NCI-H146 (cell line): ENCODE measurements around the gene PPP3CB.

Experiments
- DNase-seq: peaks from one replicate; lab custom pipeline; 2025; lab: John Stamatoyannopoulos, UW

Gene PPP3CB

GRCh38 chr10:73480158-73480557 is 15.7 kb downstream of the PPP3CB start:
- DNase-seq = no peak

- no peak for DNase-seq
These were observed 17.2 kb downstream of the PPP3CB start for GRCh38 chr10:73478636-73479035.

GRCh38 chr10:73471226-73471625 is 24.6 kb downstream of the PPP3CB start:
- no peak for DNase-seq

DNA sequence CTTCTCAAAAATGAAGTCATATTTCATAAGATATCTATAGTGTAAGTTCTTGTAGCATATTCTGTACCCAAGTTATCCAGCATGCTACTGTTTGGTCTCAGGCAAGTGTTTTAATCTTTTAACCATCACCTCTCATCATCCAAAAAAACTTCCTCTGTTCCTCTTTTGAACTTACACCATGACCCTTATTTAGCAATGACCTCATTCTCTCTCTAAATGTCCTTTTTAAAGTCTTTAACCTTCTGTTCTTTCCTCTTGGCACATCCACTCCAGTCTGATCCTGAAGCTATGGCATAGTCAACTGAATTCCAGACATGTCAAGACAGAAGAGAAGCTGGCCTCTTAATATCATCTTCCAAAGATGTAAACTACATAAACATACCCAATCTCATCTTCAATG is 26.2 kb downstream of the PPP3CB start:
- no peak for DNase-seq

GRCh38 chr10:73467206-73467605 is 28.6 kb downstream of the PPP3CB start:
- no peak for DNase-seq

DNA sequence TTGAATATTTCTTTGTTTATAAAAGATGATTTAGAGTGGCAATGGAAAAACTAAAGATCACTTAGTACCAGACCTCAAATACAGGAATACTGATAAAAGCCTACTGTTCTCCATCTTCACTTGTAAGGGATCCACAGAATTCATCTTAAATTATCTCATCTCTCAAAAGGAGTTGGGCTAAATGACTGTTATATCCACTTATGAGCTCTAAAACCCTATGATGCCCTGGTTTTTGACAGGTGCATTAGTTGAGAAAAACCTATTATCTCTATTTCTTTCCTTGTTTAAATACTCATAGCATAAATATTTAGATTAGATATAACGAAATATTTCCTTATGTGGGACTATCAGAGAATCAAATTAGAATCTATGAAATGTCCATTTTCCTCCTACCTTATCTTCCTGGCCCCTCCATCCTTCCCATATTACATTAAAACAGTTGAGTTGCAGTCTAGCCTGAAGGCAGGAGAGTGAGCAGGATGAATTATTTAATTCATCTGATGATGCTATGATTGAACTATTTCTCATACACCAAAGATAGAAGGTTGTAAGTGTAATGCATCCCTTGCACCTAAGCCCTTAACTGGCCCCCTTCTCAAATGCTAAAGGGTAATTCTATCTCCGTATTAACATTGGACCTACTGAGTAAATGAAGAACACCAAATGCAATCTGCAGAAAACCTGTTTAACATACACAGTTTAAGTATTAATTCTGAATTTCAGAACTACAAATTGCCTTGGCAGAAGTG is 29.7 kb downstream of the PPP3CB start:
- no peak for DNase-seq

DNA sequence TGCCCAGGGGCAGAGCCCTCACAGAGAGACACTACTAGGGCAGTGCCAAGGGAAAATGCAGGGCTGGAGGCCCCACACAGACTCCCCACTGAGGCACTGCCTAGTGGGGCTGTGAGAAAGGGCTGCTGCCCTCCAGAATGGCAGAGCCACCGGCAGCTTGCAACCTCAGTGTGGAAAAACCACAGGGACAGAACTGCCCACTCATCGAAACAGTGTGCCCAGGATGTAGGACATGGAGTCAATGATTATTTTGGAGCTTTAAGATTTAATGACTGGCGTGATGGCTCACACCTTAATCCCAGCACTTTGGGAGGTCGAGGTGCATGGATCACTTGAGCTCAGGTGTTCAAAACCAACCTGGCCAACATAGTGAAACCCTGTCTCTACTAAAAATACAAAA is 34.9 kb downstream of the PPP3CB start:
- DNase-seq = no peak

DNA sequence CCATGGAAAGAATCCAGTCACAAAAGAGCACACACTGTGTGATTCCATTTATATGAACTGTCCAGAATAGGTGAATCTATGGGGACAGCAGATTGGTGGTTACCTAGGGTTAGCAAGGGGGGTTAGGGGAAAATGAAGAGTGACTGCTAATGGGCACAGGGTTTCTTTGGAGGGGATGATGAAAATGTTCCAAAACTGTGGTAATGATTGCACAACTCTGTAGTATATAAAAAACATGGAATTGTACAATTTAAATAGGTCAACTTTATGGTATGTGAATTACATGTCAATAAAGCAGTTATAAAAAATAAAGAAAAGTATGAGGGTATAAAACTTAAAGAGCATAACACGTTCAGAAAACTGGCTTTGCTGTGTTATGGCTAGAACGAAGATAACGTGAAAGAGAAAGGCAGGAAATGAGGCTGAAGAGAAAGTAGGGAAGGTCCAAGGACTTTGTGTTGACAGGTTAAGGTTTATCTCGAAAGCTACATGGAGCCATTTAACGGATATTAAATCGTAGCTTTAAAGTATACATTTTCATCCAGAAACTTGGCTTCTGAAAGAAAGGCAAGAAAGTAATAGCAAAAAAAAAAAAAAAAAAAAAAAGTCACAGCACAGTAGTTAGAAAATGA is 36.0 kb downstream of the PPP3CB start:
- DNase-seq = no peak

GRCh38 chr10:73456187-73456890 is 39.5 kb downstream of the PPP3CB start:
- DNase-seq = no peak

DNA sequence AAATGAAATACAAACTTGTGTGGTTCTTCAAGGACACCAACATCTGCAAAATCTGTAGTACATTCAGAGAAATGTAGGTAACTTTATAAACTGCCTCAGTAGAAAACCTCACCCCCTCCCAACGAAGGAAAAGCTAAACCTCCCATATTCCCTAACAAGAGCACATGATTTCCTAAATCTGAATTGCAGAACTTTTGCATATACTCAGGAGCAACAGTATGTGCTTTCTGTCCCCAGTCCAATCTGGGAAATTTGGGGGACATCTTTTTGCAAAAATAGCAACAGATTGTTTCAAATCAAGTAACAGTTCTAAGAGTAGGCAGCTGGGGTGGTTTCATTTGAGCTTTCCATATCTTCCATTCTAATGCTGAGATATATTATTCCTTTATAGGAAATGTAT is 46.7 kb downstream of the PPP3CB start:
- DNase-seq = no peak

DNA sequence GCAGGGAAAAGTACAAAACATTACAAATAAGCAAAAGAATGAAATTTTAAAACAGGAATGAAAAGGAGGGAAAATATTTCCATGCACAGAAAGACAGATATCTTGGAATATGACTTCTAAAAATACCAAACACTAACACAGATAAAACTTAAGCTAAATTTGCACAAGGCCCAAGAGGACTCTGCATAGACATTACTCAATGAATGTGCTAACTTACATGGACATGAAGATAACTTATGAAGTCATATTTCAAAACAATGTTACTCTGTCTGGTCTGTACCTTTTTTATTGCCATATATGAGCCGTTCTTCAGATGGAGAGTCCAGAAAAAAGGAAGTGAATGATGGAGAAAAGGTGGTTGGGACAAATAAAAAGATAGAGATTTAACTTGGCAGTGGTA is 47.4 kb downstream of the PPP3CB start:
- no peak for DNase-seq

DNA sequence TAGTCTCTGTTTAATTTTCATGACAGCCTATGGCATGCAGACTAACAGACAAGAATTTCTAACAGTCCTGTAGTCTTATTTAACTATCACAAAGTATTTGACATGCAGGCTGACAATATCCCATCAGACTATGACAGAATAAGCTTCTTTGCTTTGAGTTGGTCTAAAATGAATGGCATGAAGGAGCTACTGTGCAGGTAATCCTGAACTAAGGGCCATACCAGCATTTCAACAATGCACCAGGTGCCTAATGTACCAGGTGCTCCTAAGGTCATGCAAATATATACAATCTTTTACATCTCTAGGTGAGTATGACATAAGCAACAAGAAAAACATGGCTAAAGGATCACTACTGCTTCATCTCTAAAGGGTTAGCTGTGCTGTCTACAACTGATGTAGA is 48.9 kb downstream of the PPP3CB start:
- DNase-seq = no peak

DNA sequence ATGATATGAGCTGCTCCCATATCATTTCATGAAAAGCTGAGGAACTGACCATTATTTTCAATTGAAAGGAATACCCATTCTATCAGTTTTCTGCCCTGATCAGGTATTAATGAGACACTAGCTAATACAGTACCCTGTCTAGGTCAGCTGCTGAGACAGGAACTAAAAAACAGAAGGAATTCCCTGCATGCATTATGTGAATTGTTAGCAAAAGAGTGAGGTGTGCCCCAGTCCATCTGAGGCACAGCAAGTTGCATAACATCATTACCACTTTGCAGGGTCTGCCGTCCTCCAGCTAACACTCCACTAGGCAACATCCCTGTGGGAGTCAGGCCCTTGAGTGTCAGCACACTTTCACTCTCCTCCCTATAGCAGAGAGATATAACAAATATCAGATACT is 51.4 kb downstream of the PPP3CB start:
- no peak for DNase-seq

GRCh38 chr10:73439605-73440312 is 56.1 kb downstream of the PPP3CB start:
- peak; percentile 5 for DNase-seq

- no peak for DNase-seq
These were observed 56.8 kb downstream of the PPP3CB start for GRCh38 chr10:73439055-73439454.

GRCh38 chr10:73433538-73433867 is 62.3 kb downstream of the PPP3CB start, which contains the start of gene MSS51:
MSS51 (minus strand) TSS chr10:73433561; CDS start chr10:73428284, 5,277 bp downstream.
- peak; percentile 81 for DNase-seq

DNA sequence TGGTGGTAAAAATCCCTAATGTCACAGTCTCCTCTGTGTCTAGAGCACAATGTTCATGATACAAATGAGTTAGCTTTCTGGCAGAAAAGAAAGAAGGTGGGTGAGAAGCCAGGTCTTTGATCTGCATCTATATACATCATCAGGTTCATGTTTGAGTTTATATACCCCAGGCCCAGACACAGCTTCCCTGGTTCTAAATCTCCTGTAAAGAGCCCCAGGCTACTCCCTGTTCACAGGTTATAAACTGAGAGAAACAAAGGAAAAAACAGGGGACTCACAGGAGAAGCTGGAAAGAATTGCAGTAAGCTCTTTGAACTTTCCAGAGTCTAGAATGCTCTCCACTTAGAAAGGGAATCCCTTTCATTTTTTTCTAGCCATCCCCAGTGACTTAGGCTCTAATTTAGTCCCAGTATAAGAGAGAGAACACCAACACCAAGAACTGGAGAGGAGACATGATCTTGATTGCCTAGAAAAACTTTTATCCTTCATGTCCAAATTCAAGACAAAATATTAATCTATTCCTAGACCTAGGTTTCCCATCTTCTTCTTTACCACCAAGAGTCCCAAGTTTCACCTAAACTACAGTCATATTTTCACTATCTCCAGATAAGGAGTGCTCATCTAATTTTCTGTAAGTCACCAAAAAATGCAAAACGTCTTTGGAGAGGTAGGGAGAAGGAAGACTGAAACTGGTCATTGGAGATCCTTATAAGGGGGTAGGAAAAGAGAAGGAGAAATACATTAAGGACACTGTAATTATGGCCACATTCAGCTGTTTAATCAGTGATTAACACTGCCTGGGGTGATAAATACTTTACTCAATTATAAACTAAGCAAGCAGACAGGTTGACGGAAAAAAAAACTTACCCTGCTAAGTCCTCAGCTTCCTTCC is 62.9 kb downstream of the PPP3CB start:
- DNase-seq = peak; percentile 81

DNA sequence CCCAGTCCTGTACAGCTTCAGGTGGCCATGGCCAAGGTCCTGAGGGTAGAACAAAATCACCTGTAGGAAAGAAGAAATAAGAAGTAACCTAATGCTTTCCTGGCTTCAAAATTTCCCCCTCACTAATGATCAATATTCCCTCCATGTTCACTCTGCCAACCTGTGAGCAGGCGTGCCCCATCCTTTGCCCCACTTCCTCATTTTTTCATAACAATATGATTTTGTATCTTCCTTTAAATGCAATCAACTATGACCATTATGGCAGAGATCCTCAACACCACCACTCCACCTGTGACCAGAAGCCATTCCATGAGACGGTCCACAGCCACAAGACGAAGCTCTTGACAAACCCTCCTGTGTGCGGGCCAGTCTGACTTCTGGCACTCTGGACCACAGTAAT is 69.5 kb downstream of the PPP3CB start:
- no peak for DNase-seq

- peak; percentile 29 for DNase-seq
These were observed 71.3 kb downstream of the PPP3CB start for GRCh38 chr10:73424478-73424877.

GRCh38 chr10:73423309-73423708 is 72.5 kb downstream of the PPP3CB start:
- DNase-seq = no peak

DNA sequence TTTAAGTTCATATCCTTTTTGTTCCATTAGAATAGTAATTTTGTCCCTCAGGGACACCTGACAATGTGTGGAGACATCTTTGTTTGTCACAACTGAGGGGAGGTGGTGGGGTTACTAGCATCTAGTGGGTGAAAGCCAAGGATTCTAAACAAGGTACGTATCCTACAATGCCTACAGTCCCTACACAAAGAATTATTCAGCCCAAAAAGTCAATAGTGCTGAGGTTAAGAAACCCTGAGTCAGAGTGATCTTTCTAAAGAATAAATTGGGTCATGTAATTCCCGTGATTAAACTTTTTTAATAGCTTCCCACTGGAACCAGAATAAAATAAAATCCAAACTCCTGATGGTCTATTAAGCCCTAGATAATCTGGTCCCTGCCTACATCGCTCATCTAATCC is 79.3 kb downstream of the PPP3CB start:
- DNase-seq = no peak
